Endothelial cell of umbilical vein (primary cell): ENCODE measurements around the gene MYLK2. TPM values are rescaled to one million over a fixed set of nuclear protein-coding genes. Genes with fewer than 3 reads are reported as not detected.
A peak's percentile ranks its signal among the peaks of the same experiment; 100 is the strongest.

Source experiments
- BruUV-seq: library from RNA; stranded (reverse); fragments of 400-500 nt; replicated peaks from 2 replicates; lab custom pipeline; 2021; lab: Mats Ljungman, UMichigan
- CTCF ChIA-PET: fragments of 300-600, 350-600 bp; sonication (Branson Sonifier 250); formaldehyde crosslinking; loops from one replicate; lab custom pipeline; 2021; ENCODE audit warnings: antibody characterized with exemption, inconsistent platforms; lab: Charles Lee
- POLR2A ChIA-PET: fragments of 300-600, 350-600 bp; sonication (Branson Sonifier 250); formaldehyde crosslinking; loops from one replicate; lab custom pipeline; 2021; ENCODE audit warnings: antibody characterized with exemption, inconsistent platforms; lab: Charles Lee
- DNase-seq: peaks from one replicate; pipeline ENCODE4 v3.0.0-alpha.2; 2011; ENCODE audit warnings: low read depth, low spot score
- FAIRE-seq: peaks from 2 replicates; lab custom pipeline; 2011; peaks lifted over from hg19 to GRCh38; lab: Jason Lieb, UNC
- H2AFZ ChIP-seq: 2 replicates; pipeline ENCODE4 v1.6.0; 2012; ENCODE audit warnings: low read depth, low read length, control low read depth, inconsistent platforms
- H3K27ac ChIP-seq: 2 replicates; pipeline ENCODE4 v1.5.1; 2011; ENCODE audit warnings: low read depth, mild to moderate bottlenecking, control low read depth, low read length, moderate library complexity; ENCODE audit not compliant: insufficient read depth
- H3K27me3 ChIP-seq, 2 experiments: 2 replicates each; pipeline versions ENCODE4 v1.6.0 to v1.6.1; 2011; ENCODE audit warnings: low read length in 2 of 2, mixed read lengths in 1 of 2; ENCODE audit not compliant: control insufficient read depth in 2 of 2, insufficient read depth in 2 of 2
- H3K36me3 ChIP-seq, 2 experiments: 2 replicates in 1 of 2; 3 replicates in 1 of 2; pipeline ENCODE4 v1.5.1; 2011; ENCODE audit warnings: low read length in 2 of 2, mild to moderate bottlenecking in 1 of 2, moderate library complexity in 1 of 2; ENCODE audit not compliant: control insufficient read depth in 2 of 2, insufficient read depth in 2 of 2; ENCODE audit errors: extremely low read depth in 1 of 2
- H3K4me1 ChIP-seq: 3 replicates; pipeline ENCODE4 v1.5.1; 2011; ENCODE audit warnings: mild to moderate bottlenecking, low read length; ENCODE audit not compliant: control insufficient read depth, insufficient read depth; ENCODE audit errors: extremely low read depth
- H3K4me2 ChIP-seq: 2 replicates; pipeline ENCODE4 v1.6.1; 2011; ENCODE audit warnings: low read length, control low read depth, mixed read lengths; ENCODE audit not compliant: insufficient read depth
- H3K4me3 ChIP-seq, 3 experiments: fragments of 200-600 bp in 1 of 3; sonication (generic), shearing (Covaris generic) in 1 of 3; replicated peaks in 1 of 3; 2 replicates each; pipeline ENCODE4 v1.5.1; 2011 to 2016; ENCODE audit warnings: control low read depth in 3 of 3, low read length in 3 of 3, mild to moderate bottlenecking in 2 of 3, inconsistent platforms in 1 of 3, low read depth in 1 of 3, moderate library complexity in 1 of 3; ENCODE audit not compliant: insufficient read depth in 1 of 3
- H3K79me2 ChIP-seq: 2 replicates; pipeline ENCODE4 v1.6.0; 2012; ENCODE audit warnings: low read length, inconsistent platforms; ENCODE audit not compliant: control insufficient read depth, insufficient read depth
- H3K9ac ChIP-seq: replicated peaks from 2 replicates; pipeline ENCODE3; 2011; ENCODE audit warnings: low read length, control low read depth; ENCODE audit not compliant: insufficient read depth; ENCODE audit errors: extremely low read depth
- H3K9me1 ChIP-seq: replicated peaks from 3 replicates; pipeline ENCODE4 v1.6.0; 2011; ENCODE audit warnings: mild to moderate bottlenecking, low read length; ENCODE audit not compliant: control insufficient read depth, insufficient read depth; ENCODE audit errors: extremely low read depth
- H3K9me3 ChIP-seq: replicated peaks from 2 replicates; pipeline ENCODE4 v1.5.1; 2012; ENCODE audit warnings: low read length, inconsistent platforms; ENCODE audit not compliant: control insufficient read depth, insufficient read depth
- H4K20me1 ChIP-seq: replicated peaks from 2 replicates; pipeline ENCODE3; 2011; ENCODE audit warnings: mild to moderate bottlenecking, low read length; ENCODE audit not compliant: control insufficient read depth, insufficient read depth; ENCODE audit errors: extremely low read depth
- FOS ChIP-seq: IDR thresholded peaks from 2 replicates; pipeline ENCODE4 v1.6.1; 2011; ENCODE audit warnings: mild to moderate bottlenecking, low read length, moderate library complexity, borderline replicate concordance; ENCODE audit not compliant: insufficient read depth
- GATA2 ChIP-seq: IDR thresholded peaks from 2 replicates; pipeline ENCODE4 v1.7.0; 2011; ENCODE audit warnings: low read depth, mild to moderate bottlenecking, moderate library complexity, mixed read lengths, low read length; ENCODE audit not compliant: insufficient read length, insufficient read depth
- JUN ChIP-seq: IDR thresholded peaks from 2 replicates; pipeline ENCODE4 v1.6.1; 2011; ENCODE audit warnings: borderline replicate concordance, low read depth; ENCODE audit not compliant: insufficient read length, insufficient read depth
- POLR2A ChIP-seq: IDR thresholded peaks from 2 replicates; pipeline ENCODE4 v1.6.1; 2012; ENCODE audit warnings: low read depth, mild to moderate bottlenecking, control low read depth, low read length
- POLR2AphosphoS5 ChIP-seq: IDR thresholded peaks from 2 replicates; pipeline ENCODE4 v1.6.1; 2012; ENCODE audit warnings: low read depth, mild to moderate bottlenecking, control low read depth, low read length, moderate library complexity; ENCODE audit not compliant: insufficient read depth
- dilution Hi-C: fragments of 300-500 bp; cut with MboI; formaldehyde crosslinking; loops from one replicate; pipeline ENCODE4 v1.15.0; 2019; ENCODE audit warnings: low sequenced_read_pairs; ENCODE audit not compliant: extremely low pct_ligation_motif_present
- intact Hi-C: fragments of 100-400 bp; cut with micrococcal nuclease; formaldehyde crosslinking; loops from one replicate; pipeline ENCODE4 v1.10.0; 2022
- polyA plus RNA-seq, 4 experiments: library from polyadenylated mRNA; depleted of rRNA in 3 of 4; stranded (reverse) in 3 of 4; unstranded in 1 of 4; fragments of >200 nt; gene quantifications; 2 replicates each; pipeline versions ENCODE4 v1.2.1 to v1.2.3, GENCODE V29; 2011 to 2012; ENCODE audit warnings: missing spikeins in 1 of 4
- total RNA-seq: library from RNA; stranded (reverse); gene quantifications from 2 replicates; pipeline ENCODE4 v1.2.3, GENCODE V29; 2021
- TF ChIP-seq, protein P1 (sequence below), 2 donors: IDR thresholded peaks; 1 replicate in 1 of 2; 2 replicates in 1 of 2; pipeline ENCODE4 v1.5.1; 2011; ENCODE audit warnings: low read length in 2 of 2, mild to moderate bottlenecking in 2 of 2, moderate library complexity in 2 of 2, control low read depth in 1 of 2, inconsistent platforms in 1 of 2, low read depth in 1 of 2; ENCODE audit not compliant: insufficient read depth in 1 of 2; ENCODE audit errors: extremely low read depth in 1 of 2

The MYLK2 gene
- total and polyA plus RNA-seq, 2 donors (not counting 3 experiments of a cell fraction or from before 2014, with no cell fraction given): 2.6 to 2.7 TPM

DNA sequence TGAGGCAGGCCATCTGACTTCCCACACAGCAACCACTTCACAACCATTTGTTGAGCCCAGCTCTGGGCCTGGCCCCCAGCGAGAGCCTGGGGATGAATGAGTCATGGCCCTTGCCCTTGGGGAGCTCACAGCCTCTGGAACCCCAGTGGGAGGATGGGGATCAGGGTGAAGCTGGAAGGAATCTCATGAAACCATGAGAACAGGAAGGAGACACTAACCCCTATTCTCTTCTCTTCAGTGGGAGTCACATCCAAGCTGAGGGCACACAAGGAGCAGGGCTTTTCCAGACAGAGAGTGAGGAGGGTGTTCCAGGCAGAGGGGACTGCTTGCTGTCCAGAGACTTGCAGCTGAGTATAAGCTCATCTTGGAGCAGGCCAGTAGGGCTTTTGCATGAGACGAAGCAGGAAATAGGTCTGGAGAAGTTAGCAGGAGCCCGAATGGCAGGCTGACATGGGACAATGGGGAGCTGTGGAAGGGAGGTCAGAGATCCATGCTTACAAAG is 18.8 kb downstream of the MYLK2 start:
- FAIRE-seq (peak; percentile 73), DNase-seq (peak; percentile 58)
- TF ChIP-seq FOS (peak; percentile 42), POLR2A (no peak), GATA2 (no peak), JUN (no peak), POLR2AphosphoS5 (no peak)
- TF ChIP-seq, protein P1, sequence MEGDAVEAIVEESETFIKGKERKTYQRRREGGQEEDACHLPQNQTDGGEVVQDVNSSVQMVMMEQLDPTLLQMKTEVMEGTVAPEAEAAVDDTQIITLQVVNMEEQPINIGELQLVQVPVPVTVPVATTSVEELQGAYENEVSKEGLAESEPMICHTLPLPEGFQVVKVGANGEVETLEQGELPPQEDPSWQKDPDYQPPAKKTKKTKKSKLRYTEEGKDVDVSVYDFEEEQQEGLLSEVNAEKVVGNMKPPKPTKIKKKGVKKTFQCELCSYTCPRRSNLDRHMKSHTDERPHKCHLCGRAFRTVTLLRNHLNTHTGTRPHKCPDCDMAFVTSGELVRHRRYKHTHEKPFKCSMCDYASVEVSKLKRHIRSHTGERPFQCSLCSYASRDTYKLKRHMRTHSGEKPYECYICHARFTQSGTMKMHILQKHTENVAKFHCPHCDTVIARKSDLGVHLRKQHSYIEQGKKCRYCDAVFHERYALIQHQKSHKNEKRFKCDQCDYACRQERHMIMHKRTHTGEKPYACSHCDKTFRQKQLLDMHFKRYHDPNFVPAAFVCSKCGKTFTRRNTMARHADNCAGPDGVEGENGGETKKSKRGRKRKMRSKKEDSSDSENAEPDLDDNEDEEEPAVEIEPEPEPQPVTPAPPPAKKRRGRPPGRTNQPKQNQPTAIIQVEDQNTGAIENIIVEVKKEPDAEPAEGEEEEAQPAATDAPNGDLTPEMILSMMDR (IDR thresholded peaks at IDR 0.05; ENCODE audit: extremely low read depth in 1 of 2, insufficient read depth in 1 of 2, low read depth in 1 of 2, low read length in 2 of 2): no peak
- Histone ChIP-seq H3K27ac (peak overlapping the region; percentile 57), H4K20me1 (no peaks in the 10 kb centered on the region), H3K4me1 (peaks cover 53% of the 10 kb centered on the region), H3K4me2 (no peak overlapping the region), H3K9ac (no peak overlapping the region), H3K9me1 (no peaks in the 10 kb centered on the region), H2AFZ (no peak overlapping the region), H3K79me2 (no peaks in the 10 kb centered on the region), H3K27me3 (no peaks in the 10 kb centered on the region), H3K4me3 (no peak overlapping the region), H3K36me3 (no peaks in the 10 kb centered on the region), H3K9me3 (no peaks in the 10 kb centered on the region)
- intact Hi-C loops: loop anchor here (1.0 kb wide), 1 partner anchor 15 kb away; no protein-coding TSS in a partner anchor
- no TSS peak for BruUV-seq
- dilution Hi-C loops: no loop called here
- POLR2A ChIA-PET: no interaction called here
- CTCF ChIA-PET: interaction anchor here (0.6 to 25.3 kb wide), 3 partner anchors 12 to 253 kb away, joined by 3 to 619 read pairs (median 82); partner anchors contain the start of gene FOXS1
